CD4-positive, alpha-beta T cell (primary cell): ENCODE measurements around the gene ORC3. TPM values are rescaled to one million over a fixed set of nuclear protein-coding genes. Genes with fewer than 3 reads are reported as not detected.
"Not testable (repeated sequence)": the region's sequence is repeated elsewhere in the genome, so short reads cannot be mapped to it uniquely, and the experiment has no call there.

Experiments
- ATAC-seq: fragments of 200-7000 bp; cut with Tn5 transposase; one replicate; pipeline ENCODE4 v1.10.0; 2022; ENCODE audit warnings: mild to moderate bottlenecking; ENCODE audit not compliant: poor library complexity
- CTCF ChIA-PET: fragments of 350-600 bp; sonication (Branson Sonifier 250); formaldehyde crosslinking; loops from one replicate; lab custom pipeline; 2021; ENCODE audit warnings: antibody characterized with exemption, inconsistent platforms; lab: Charles Lee
- POLR2A ChIA-PET: fragments of 350-600 bp; sonication (Branson Sonifier 250); formaldehyde crosslinking; loops from one replicate; lab custom pipeline; 2021; ENCODE audit warnings: antibody characterized with exemption, inconsistent platforms; lab: Charles Lee
- DNase-seq, 14 experiments: peaks; one replicate each; pipeline ENCODE4 v3.0.0-alpha.2; 2013 to 2020; ENCODE audit warnings: mixed read lengths in 2 of 14
- H3K27ac ChIP-seq, 2 donors: one replicate each; pipeline versions ENCODE4 v1.5.1 to v1.7.0; 2013; ENCODE audit warnings: low read length in 2 of 2, low read depth in 1 of 2, mild to moderate bottlenecking in 1 of 2
- H3K27me3 ChIP-seq, 2 experiments: 1 replicate in 1 of 2; 2 replicates in 1 of 2; pipeline versions ENCODE4 v1.6.1 to v1.7.0; 2013; ENCODE audit warnings: low read length in 2 of 2, control low read depth in 1 of 2, mild to moderate bottlenecking in 1 of 2, moderate library complexity in 1 of 2; ENCODE audit not compliant: insufficient read depth in 2 of 2, control insufficient read depth in 1 of 2
- H3K36me3 ChIP-seq: one replicate; pipeline ENCODE4 v1.6.1; 2013; ENCODE audit warnings: low read length, control low read depth; ENCODE audit not compliant: insufficient read depth
- H3K4me1 ChIP-seq: one replicate; pipeline ENCODE4 v1.6.1; 2013; ENCODE audit warnings: low read length, control low read depth; ENCODE audit not compliant: insufficient read depth
- H3K4me3 ChIP-seq: one replicate; pipeline ENCODE4 v1.5.1; 2013; ENCODE audit warnings: mild to moderate bottlenecking, low read length, moderate library complexity
- H3K9me3 ChIP-seq, 2 experiments: 1 replicate in 1 of 2; 2 replicates in 1 of 2; pipeline versions ENCODE4 v1.6.1 to v1.7.0; 2013; ENCODE audit warnings: low read length in 2 of 2, mild to moderate bottlenecking in 2 of 2, control low read depth in 1 of 2, moderate library complexity in 1 of 2; ENCODE audit not compliant: control insufficient read depth in 1 of 2, insufficient read depth in 1 of 2
- H3K27ac Mint-ChIP-seq: one replicate; pipeline ENCODE4 v1.8.0; 2020; ENCODE audit warnings: mixed read lengths
- H3K27me3 Mint-ChIP-seq: one replicate; pipeline ENCODE4 v1.8.0; 2021; ENCODE audit warnings: mixed read lengths
- H3K36me3 Mint-ChIP-seq: one replicate; pipeline ENCODE4 v1.8.0; 2021; ENCODE audit warnings: low read depth, mixed read lengths
- H3K4me1 Mint-ChIP-seq: one replicate; pipeline ENCODE4 v1.8.0; 2021; ENCODE audit warnings: low read depth, mixed read lengths
- H3K4me3 Mint-ChIP-seq: one replicate; pipeline ENCODE4 v1.8.0; 2020; ENCODE audit warnings: mild to moderate bottlenecking, mixed read lengths
- H3K9me3 Mint-ChIP-seq: one replicate; pipeline ENCODE4 v1.8.0; 2020; ENCODE audit warnings: mixed read lengths
- CTCF ChIP-seq: fragments of 200-600 bp; IDR thresholded peaks from one replicate; pipeline ENCODE4 v1.8.0; 2022; ENCODE audit warnings: antibody characterized with exemption, mild to moderate bottlenecking
- intact Hi-C, 2 experiments: fragments of 100-400 bp; cut with DNase I in 1 of 2; cut with micrococcal nuclease in 1 of 2; formaldehyde crosslinking; loops; one replicate each; pipeline versions ENCODE4 v1.15.1 to v1.9.0; 2023 to 2025; cut with DNase I, micrococcal nuclease
- total RNA-seq, 174 experiments: library from RNA in 2 of 174; stranded (reverse) in 2 of 174; gene quantifications; one replicate each; pipeline ENCODE4 v1.2.3 and lab custom pipeline; 2021 to 2026

The ORC3 gene
- total RNA-seq, 2 experiments from 2014 or later, result 12.1 to 12.9 TPM

- Mint-ChIP-seq H3K36me3 (peaks cover 24% of the 10 kb centered on the region), H3K27ac (peak within 1 kb of the TSS; percentile 90), H3K4me1 (peaks cover 46% of the 10 kb centered on the region), H3K4me3 (peak within 1 kb of the TSS; percentile 93), H3K27me3 (no peaks in the 10 kb centered on the region), H3K9me3 (no peaks in the 10 kb centered on the region)
- Histone ChIP-seq H3K4me1 (peaks cover 5% of the 10 kb centered on the region), H3K27me3 (no peaks in the 10 kb centered on the region), H3K4me3 (peak within 1 kb of the TSS; percentile 95), H3K9me3 (no peaks in the 10 kb centered on the region), H3K36me3 (no peaks in the 10 kb centered on the region), H3K27ac (peak within 1 kb of the TSS; percentile 87 to 90)
- no peak for TF ChIP-seq CTCF
- peak; percentile 81 for ATAC-seq
- ChIA-PET CTCF (no interaction called here), POLR2A (interaction anchor here (0.5 to 3.0 kb wide), 29 partner anchors 7 to 1936 kb away, joined by 3 to 23 read pairs (median 5); partner anchors contain the start of genes ORC3, PNRC1, RARS2 and RNGTT)
- peak; percentile 92 to 99 (median 96) for DNase-seq
- intact Hi-C loops, result loop anchor here (1.0 to 10.0 kb wide), 7 partner anchors 111 to 1260 kb away; partner anchors contain the start of genes ORC3 (in 2 of the 2), SLC35A1 (in 2 of the 2), GJB7 (in 1 of the 2) and RNGTT (in 1 of the 2)
Observed at GRCh38 chr6:87701676-87702588, 112.0 kb downstream of the ORC3 start, which contains the start of gene AKIRIN2. AKIRIN2 (minus strand) TSS chr6:87702233; CDS start chr6:87701684, 549 bp downstream.

- H3K36me3 Mint-ChIP-seq, result peaks cover 24% of the 10 kb centered on the region
- Histone ChIP-seq H3K9me3 (no peaks in the 10 kb centered on the region), H3K36me3 (no peaks in the 10 kb centered on the region), H3K4me3 (peak overlapping the region; percentile 95), H3K27ac (peak overlapping the region; percentile 65 to 90), H3K27me3 (no peaks in the 10 kb centered on the region), H3K4me1 (peaks cover 2% of the 10 kb centered on the region)
- CTCF ChIA-PET, result interaction anchor here (0.5 kb wide), 1 partner anchor 11 kb away, joined by 4 read pairs; no protein-coding TSS in a partner anchor
- H3K27me3 Mint-ChIP-seq, result no peaks in the 10 kb centered on the region
- H3K4me1 Mint-ChIP-seq, result peaks cover 41% of the 10 kb centered on the region
- no peak for ATAC-seq
- no peaks in the 10 kb centered on the region for H3K9me3 Mint-ChIP-seq
- peak overlapping the region; percentile 90 for H3K27ac Mint-ChIP-seq
- DNase-seq, result no peak
- H3K4me3 Mint-ChIP-seq, result peak overlapping the region; percentile 93
- POLR2A ChIA-PET, result interaction anchor here (0.7 to 3.0 kb wide), 25 partner anchors 8 to 1935 kb away, joined by 3 to 23 read pairs (median 6); partner anchors contain the start of genes ORC3, PNRC1, RARS2 and RNGTT
- no peak for TF ChIP-seq CTCF
- intact Hi-C loops, result loop anchor here (1.0 to 10.0 kb wide), 6 partner anchors 112 to 1260 kb away; partner anchors contain the start of genes SLC35A1 (in 2 of the 2), GJB7 (in 1 of the 2), ORC3 (in 1 of the 2) and RNGTT (in 1 of the 2)
Observed at GRCh38 chr6:87702589-87702945, 112.6 kb downstream of the ORC3 start.

- H3K4me1 Mint-ChIP-seq, result peaks cover 36% of the 10 kb centered on the region
- H3K4me3 Mint-ChIP-seq, result peak overlapping the region; percentile 93
- POLR2A ChIA-PET, result interaction anchor here (0.7 to 3.0 kb wide), 11 partner anchors 9 to 1377 kb away, joined by 3 to 23 read pairs (median 9); partner anchors contain the start of genes ORC3, PNRC1, RARS2 and SLC35A1
- H3K36me3 ChIP-seq, ATAC-seq, H3K4me1 ChIP-seq, H3K9me3 ChIP-seq, H3K9me3 Mint-ChIP-seq, DNase-seq, H3K27me3 ChIP-seq, H3K27me3 Mint-ChIP-seq: not testable (repeated sequence)
- Histone ChIP-seq H3K27ac (peak overlapping the region; percentile 65 to 90), H3K4me3 (peak overlapping the region; percentile 95)
- CTCF ChIA-PET, result interaction anchor here (0.5 kb wide), 1 partner anchor 12 kb away, joined by 4 read pairs; no protein-coding TSS in a partner anchor
- H3K27ac Mint-ChIP-seq, result peak overlapping the region; percentile 90
- intact Hi-C loops, result loop anchor here (2.0 to 10.0 kb wide), 5 partner anchors 228 to 1259 kb away; partner anchors contain the start of genes SLC35A1 (in 2 of the 2), GJB7 (in 1 of the 2), RNGTT (in 1 of the 2) and SMIM8 (in 1 of the 2)
- H3K36me3 Mint-ChIP-seq, result peaks cover 24% of the 10 kb centered on the region
Observed at GRCh38 chr6:87703039-87703438, 113.1 kb downstream of the ORC3 start.
